Gastroesophageal sphincter (tissue), 3 donors: ENCODE data around the gene RNF8.

Experiments
- EP300 ChIP-seq: sonication (generic); formaldehyde crosslinking; IDR thresholded peaks from one replicate; pipeline ENCODE4 v1.6.1; 2017; ENCODE audit warnings: antibody characterized with exemption, mild to moderate bottlenecking
- POLR2A ChIP-seq, 2 donors: fragments of 450-650 bp; IDR thresholded peaks; one replicate each; pipeline ENCODE4 v1.6.1; 2017; ENCODE audit warnings: antibody characterized with exemption in 2 of 2, mild to moderate bottlenecking in 2 of 2, moderate library complexity in 1 of 2
- POLR2AphosphoS5 ChIP-seq: sonication (generic); formaldehyde crosslinking; IDR thresholded peaks from one replicate; pipeline ENCODE4 v1.6.1; 2017; ENCODE audit warnings: antibody characterized with exemption
- TF ChIP-seq, protein P1 (sequence below), 4 experiments: fragments of 200-600 bp in 2 of 4; fragments of 450-650 bp in 2 of 4; sonication (generic) in 1 of 4; IDR thresholded peaks; one replicate each; pipeline ENCODE4 v1.5.1; 2017 to 2019; ENCODE audit warnings: antibody characterized with exemption in 4 of 4, mild to moderate bottlenecking in 2 of 4, moderate library complexity in 2 of 4

DNA sequence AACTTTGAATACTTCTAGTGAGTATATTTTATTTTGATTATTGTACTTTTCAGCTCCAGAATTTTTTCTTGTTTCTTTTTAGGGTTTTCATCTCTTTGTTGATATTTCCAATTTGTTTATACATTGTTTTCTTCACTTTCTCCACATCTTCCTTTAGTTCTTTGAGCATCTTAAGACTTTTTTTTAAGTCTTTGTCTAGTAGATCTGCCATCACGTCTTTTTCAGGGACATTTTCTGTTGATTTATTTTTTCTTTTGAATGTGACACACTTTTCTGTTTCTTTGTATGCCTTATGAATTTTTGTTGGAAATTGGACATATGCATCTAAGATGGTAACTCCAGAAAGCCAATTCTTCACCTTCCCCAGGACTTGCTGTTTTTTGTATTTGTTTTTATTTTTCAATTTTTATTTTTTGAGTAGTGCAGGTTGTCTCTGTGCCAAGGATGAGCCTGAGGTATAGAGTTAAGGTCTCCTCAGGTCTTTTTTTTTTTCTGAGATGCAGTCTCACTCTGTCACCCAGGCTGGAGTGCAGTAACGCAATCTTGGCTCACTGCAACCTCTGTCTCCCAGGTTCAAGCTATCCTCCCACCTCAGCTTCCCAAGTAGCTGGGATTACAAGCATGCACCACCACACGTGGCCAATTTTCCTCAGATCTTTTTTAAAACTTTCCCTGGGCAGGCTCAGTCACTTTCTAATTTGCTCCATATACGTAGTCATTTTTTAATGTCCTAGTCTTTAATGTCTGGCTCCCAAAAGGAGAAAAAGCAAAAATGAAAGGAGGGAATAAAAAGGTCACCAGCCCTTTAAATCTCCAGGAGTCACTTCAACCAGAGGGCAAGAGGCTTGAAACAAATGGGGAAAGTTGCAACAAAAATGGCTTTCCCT, 72.5 kb downstream of the RNF8 start:
- TF ChIP-seq POLR2A (IDR thresholded peaks at IDR 0.05) = no peak
- TF ChIP-seq, protein P1, sequence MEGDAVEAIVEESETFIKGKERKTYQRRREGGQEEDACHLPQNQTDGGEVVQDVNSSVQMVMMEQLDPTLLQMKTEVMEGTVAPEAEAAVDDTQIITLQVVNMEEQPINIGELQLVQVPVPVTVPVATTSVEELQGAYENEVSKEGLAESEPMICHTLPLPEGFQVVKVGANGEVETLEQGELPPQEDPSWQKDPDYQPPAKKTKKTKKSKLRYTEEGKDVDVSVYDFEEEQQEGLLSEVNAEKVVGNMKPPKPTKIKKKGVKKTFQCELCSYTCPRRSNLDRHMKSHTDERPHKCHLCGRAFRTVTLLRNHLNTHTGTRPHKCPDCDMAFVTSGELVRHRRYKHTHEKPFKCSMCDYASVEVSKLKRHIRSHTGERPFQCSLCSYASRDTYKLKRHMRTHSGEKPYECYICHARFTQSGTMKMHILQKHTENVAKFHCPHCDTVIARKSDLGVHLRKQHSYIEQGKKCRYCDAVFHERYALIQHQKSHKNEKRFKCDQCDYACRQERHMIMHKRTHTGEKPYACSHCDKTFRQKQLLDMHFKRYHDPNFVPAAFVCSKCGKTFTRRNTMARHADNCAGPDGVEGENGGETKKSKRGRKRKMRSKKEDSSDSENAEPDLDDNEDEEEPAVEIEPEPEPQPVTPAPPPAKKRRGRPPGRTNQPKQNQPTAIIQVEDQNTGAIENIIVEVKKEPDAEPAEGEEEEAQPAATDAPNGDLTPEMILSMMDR (IDR thresholded peaks at IDR 0.05) = no peak
- TF ChIP-seq POLR2AphosphoS5 = no peak
- no peak for TF ChIP-seq EP300
